GM23338 (cell line): Measurements from ENCODE around the gene ADGRD2. TPM values are rescaled to one million over a fixed set of nuclear protein-coding genes. Genes with fewer than 3 reads are reported as not detected.

Source experiments
- ATAC-seq: fragments of 200-7000 bp; cut with Tn5 transposase; 3 replicates; pipeline ENCODE4 v1.9.1; 2020
- DNase-seq: peaks from one replicate; pipeline ENCODE4 v3.0.0-alpha.2; 2015; ENCODE audit warnings: low spot score
- H2AFZ ChIP-seq: fragments of 200-600 bp; sonication (generic); 2 replicates; pipeline ENCODE4 v1.8.0; 2016; ENCODE audit warnings: antibody characterized with exemption, mild to moderate bottlenecking, moderate library complexity
- H3F3A ChIP-seq: fragments of 200-600 bp; sonication (generic); replicated peaks from 2 replicates; pipeline ENCODE4 v1.8.0; 2017; ENCODE audit warnings: antibody characterized with exemption, mixed run types, low read depth
- H3K27ac ChIP-seq: fragments of 200-600 bp; sonication (generic); 2 replicates; pipeline ENCODE4 v1.6.1; 2016; ENCODE audit warnings: low read depth
- H3K27me3 ChIP-seq: fragments of 200-600 bp; sonication (generic); 2 replicates; pipeline ENCODE4 v1.8.0; 2016; ENCODE audit warnings: mild to moderate bottlenecking, mixed run types, moderate library complexity; ENCODE audit not compliant: insufficient read depth
- H3K36me3 ChIP-seq: fragments of 200-600 bp; sonication (generic); 2 replicates; pipeline ENCODE4 v1.8.0; 2016; ENCODE audit warnings: mild to moderate bottlenecking; ENCODE audit not compliant: insufficient read depth
- H3K4me1 ChIP-seq: fragments of 200-600 bp; sonication (generic); 2 replicates; pipeline ENCODE4 v1.8.0; 2016; ENCODE audit warnings: mild to moderate bottlenecking, moderate library complexity; ENCODE audit not compliant: insufficient read depth
- H3K4me2 ChIP-seq: fragments of 200-600 bp; sonication (generic); 2 replicates; pipeline ENCODE4 v1.7.1; 2017; ENCODE audit warnings: mixed run types
- H3K4me3 ChIP-seq: fragments of 200-600 bp; sonication (generic); 2 replicates; pipeline ENCODE4 v1.6.1; 2016; ENCODE audit warnings: mixed run types
- H3K79me2 ChIP-seq: fragments of 200-600 bp; sonication (generic); replicated peaks from 2 replicates; pipeline ENCODE4 v1.8.0; 2017; ENCODE audit warnings: mild to moderate bottlenecking; ENCODE audit not compliant: insufficient read depth
- H3K9me2 ChIP-seq: fragments of 200-600 bp; sonication (generic); 2 replicates; pipeline ENCODE4 v1.8.0; 2017; ENCODE audit not compliant: insufficient read depth
- H4K20me1 ChIP-seq: fragments of 200-600 bp; sonication (generic); replicated peaks from 2 replicates; pipeline ENCODE4 v1.8.0; 2017; ENCODE audit warnings: mild to moderate bottlenecking; ENCODE audit not compliant: insufficient read depth
- H3K27ac Mint-ChIP-seq: 2 replicates; pipeline ENCODE4 v1.8.0; 2020; ENCODE audit warnings: inconsistent platforms, mild to moderate bottlenecking, moderate library complexity, mixed read lengths
- H3K27me3 Mint-ChIP-seq: 3 replicates; pipeline ENCODE4 v1.8.0; 2022; ENCODE audit warnings: low read depth, mild to moderate bottlenecking, moderate library complexity, mixed read lengths, inconsistent platforms; ENCODE audit not compliant: insufficient read depth, poor library complexity
- H3K36me3 Mint-ChIP-seq: 3 replicates; pipeline ENCODE4 v1.8.0; 2021; ENCODE audit warnings: low read depth, mild to moderate bottlenecking, inconsistent platforms, moderate library complexity, mixed read lengths
- H3K4me1 Mint-ChIP-seq: 3 replicates; pipeline ENCODE4 v1.8.0; 2020; ENCODE audit warnings: mild to moderate bottlenecking, inconsistent platforms, mixed read lengths
- H3K4me3 Mint-ChIP-seq: 3 replicates; pipeline ENCODE4 v1.8.0; 2021; ENCODE audit warnings: moderate library complexity, mild to moderate bottlenecking, inconsistent platforms, mixed read lengths
- H3K9me3 Mint-ChIP-seq: 3 replicates; pipeline ENCODE4 v1.8.0; 2020; ENCODE audit warnings: moderate library complexity, mild to moderate bottlenecking, inconsistent platforms, mixed read lengths
- CREB1 ChIP-seq: fragments of 250-450 bp; sonication (Bioruptor Pico); IDR thresholded peaks from 2 replicates; pipeline ENCODE4 v1.5.0; 2020; ENCODE audit warnings: low read depth, mild to moderate bottlenecking, moderate library complexity
- CTCF ChIP-seq, 2 experiments: fragments of 200-600 bp in 1 of 2; sonication (generic) in 1 of 2; conservative IDR thresholded peaks; 2 replicates each; pipeline versions ENCODE4 v1.5.1 to v1.6.1; 2016 to 2017; ENCODE audit warnings: antibody characterized with exemption in 2 of 2, low read depth in 2 of 2, mild to moderate bottlenecking in 2 of 2, moderate library complexity in 1 of 2
- ETS1 ChIP-seq: IDR thresholded peaks from 2 replicates; pipeline ENCODE4 v1.6.1; 2016; ENCODE audit warnings: antibody characterized with exemption
- EZH2 ChIP-seq: fragments of 200-600 bp; sonication (generic); IDR thresholded peaks from one replicate; pipeline ENCODE4 v1.8.0; 2017; ENCODE audit warnings: antibody characterized with exemption, mild to moderate bottlenecking, low read depth; ENCODE audit not compliant: unreplicated experiment
- EZH2phosphoT487 ChIP-seq: fragments of 200-600 bp; sonication (generic); IDR thresholded peaks from one replicate; pipeline ENCODE4 v1.8.1; 2018; ENCODE audit warnings: antibody characterized with exemption; ENCODE audit not compliant: unreplicated experiment
- JUNB ChIP-seq: IDR thresholded peaks from one replicate; pipeline ENCODE4 v1.6.1; 2016; ENCODE audit warnings: antibody characterized with exemption; ENCODE audit not compliant: unreplicated experiment
- NANOG ChIP-seq: IDR thresholded peaks from 2 replicates; pipeline ENCODE4 v1.6.1; 2016; ENCODE audit warnings: antibody characterized with exemption, borderline replicate concordance
- POLR2AphosphoS5 ChIP-seq: IDR thresholded peaks from 2 replicates; pipeline ENCODE4 v1.6.1; 2016; ENCODE audit warnings: antibody characterized with exemption, low read depth
- REST ChIP-seq: IDR thresholded peaks from one replicate; pipeline ENCODE4 v1.6.1; 2018; ENCODE audit warnings: antibody characterized with exemption; ENCODE audit not compliant: unreplicated experiment
- STAT1 ChIP-seq: IDR thresholded peaks from one replicate; pipeline ENCODE4 v1.6.1; 2016; ENCODE audit warnings: antibody characterized with exemption; ENCODE audit not compliant: unreplicated experiment
- ZNF114 ChIP-seq: fragments of 250-450 bp; sonication (Bioruptor Pico); IDR thresholded peaks from 2 replicates; pipeline ENCODE4 v1.5.0; 2020; ENCODE audit warnings: mild to moderate bottlenecking, moderate library complexity
- ZNF331 ChIP-seq: fragments of 250-450 bp; sonication (Bioruptor Pico); IDR thresholded peaks from 2 replicates; pipeline ENCODE4 v1.5.0; 2020; ENCODE audit warnings: low read depth, mild to moderate bottlenecking, moderate library complexity
- ZNF462 ChIP-seq: fragments of 250-450 bp; sonication (Bioruptor Pico); IDR thresholded peaks from 2 replicates; pipeline ENCODE4 v1.5.0; 2020; ENCODE audit warnings: mild to moderate bottlenecking, moderate library complexity
- polyA plus RNA-seq: library from polyadenylated mRNA; unstranded; fragments of >200 nt; fragmentation: Nextera tagmentation; extraction: Ambion mirVana; gene quantifications from 2 replicates; pipeline ENCODE4 v1.2.1, GENCODE V29; 2016
- total RNA-seq: library from RNA; depleted of rRNA; stranded (reverse); fragments of >200 nt; shearing (Covaris generic); gene quantifications from 2 replicates; pipeline ENCODE4 v1.2.3, GENCODE V29; 2014

Gene ADGRD2
- total and polyA plus RNA-seq, 2 experiments from 2014 or later, result 0.45 to 0.78 TPM

GRCh38 chr9:124468061-124468740, 17.9 kb downstream of the ADGRD2 start:
- Histone ChIP-seq H3F3A (no peaks in the 10 kb centered on the region), H3K9me2 (no peaks in the 10 kb centered on the region), H3K27ac (no peak overlapping the region), H3K4me2 (no peak overlapping the region), H3K27me3 (no peaks in the 10 kb centered on the region), H2AFZ (no peak overlapping the region), H3K36me3 (no peaks in the 10 kb centered on the region), H3K4me1 (no peaks in the 10 kb centered on the region), H4K20me1 (no peaks in the 10 kb centered on the region), H3K79me2 (no peaks in the 10 kb centered on the region), H3K4me3 (no peak overlapping the region)
- no peak for DNase-seq
- Mint-ChIP-seq H3K9me3 (no peaks in the 10 kb centered on the region), H3K4me3 (no peak overlapping the region), H3K4me1 (no peaks in the 10 kb centered on the region; the same call in 2 of the 3 replicates), H3K36me3 (no peaks in the 10 kb centered on the region), H3K27ac (no peak overlapping the region), H3K27me3 (peaks cover 7% of the 10 kb centered on the region)
- ATAC-seq, result no peak
- no peak for TF ChIP-seq STAT1
- no peak for TF ChIP-seq ZNF462 (CRISPR knock-in tag)
- TF ChIP-seq ZNF114 (CRISPR knock-in tag), result no peak
- TF ChIP-seq POLR2AphosphoS5, result no peak
- TF ChIP-seq NANOG, result no peak
- TF ChIP-seq REST, result no peak
- no peak for TF ChIP-seq JUNB
- no peak for TF ChIP-seq CTCF (conservative IDR thresholded peaks at IDR 0.05; ENCODE audit: low read depth in 2 of 2)
- TF ChIP-seq ZNF331 (CRISPR knock-in tag), result no peak
- TF ChIP-seq EZH2phosphoT487, result no peak
- no peak for TF ChIP-seq EZH2
- TF ChIP-seq ETS1, result no peak
- no peak for TF ChIP-seq CREB1 (CRISPR knock-in tag)
